GM12864 (cell line): Measurements from ENCODE around the gene ABI2.
"Not testable (repeated sequence)": the region's sequence is repeated elsewhere in the genome, so short reads cannot be mapped to it uniquely, and the experiment has no call there.

Experiments
- DNase-seq: peaks from one replicate; pipeline ENCODE4 v3.0.0-alpha.2; 2011; ENCODE audit warnings: low read depth
- H3K4me3 ChIP-seq: 2 replicates; pipeline ENCODE4 v1.5.1; 2011; ENCODE audit warnings: mild to moderate bottlenecking, low read depth, low read length, control low read depth
- CTCF ChIP-seq: IDR thresholded peaks from 2 replicates; pipeline ENCODE4 v1.5.1; 2011; ENCODE audit warnings: low read depth, mild to moderate bottlenecking, moderate library complexity, low read length, control low read depth, inconsistent platforms; ENCODE audit errors: missing control alignments

Gene ABI2

GRCh38 chr2:203327901-203328759 is at the start of gene ABI2:
Gene ABI2 (plus strand): TSS chr2:203328394. CDS start chr2:203328515, 121 bp downstream.
- H3K4me3 ChIP-seq = peak within 1 kb of the TSS; percentile 87
- TF ChIP-seq CTCF = no peak
- no peak for DNase-seq

- TF ChIP-seq CTCF = no peak
- no peak for DNase-seq
- no peak overlapping the region for H3K4me3 ChIP-seq
These were observed 48.9 kb upstream of the ABI2 start for GRCh38 chr2:203279288-203279687.

- DNase-seq = no peak
- no peak for TF ChIP-seq CTCF
- H3K4me3 ChIP-seq = no peak overlapping the region
These were observed 47.6 kb upstream of the ABI2 start for GRCh38 chr2:203280428-203281064.

GRCh38 chr2:203282101-203282500 is 46.1 kb upstream of the ABI2 start:
- no peak for DNase-seq
- no peak for TF ChIP-seq CTCF
- no peak overlapping the region for H3K4me3 ChIP-seq

- DNase-seq = no peak
- no peak for TF ChIP-seq CTCF
- no peak overlapping the region for H3K4me3 ChIP-seq
These were observed 41.7 kb upstream of the ABI2 start for GRCh38 chr2:203286532-203286931.

- TF ChIP-seq CTCF = no peak
These were observed 26.5 kb upstream of the ABI2 start for GRCh38 chr2:203301667-203302066.

GRCh38 chr2:203302586-203302985 is 25.6 kb upstream of the ABI2 start:
- not testable (repeated sequence) for H3K4me3 ChIP-seq, DNase-seq

More at GRCh38 chr2:203301667-203302066, 26.5 kb upstream of the ABI2 start:
- no peak for DNase-seq
- H3K4me3 ChIP-seq = no peak overlapping the region
